H1 (cell line): ENCODE measurements around the gene RGS16. TPM values are rescaled to one million over a fixed set of nuclear protein-coding genes. Genes with fewer than 3 reads are reported as not detected.

ENCODE experiments used
- CTCF ChIA-PET: fragments of 300-600 bp; sonication (Branson Sonifier 250); formaldehyde crosslinking; loops from one replicate; lab custom pipeline; 2021; ENCODE audit not compliant: partially characterized antibody; lab: Charles Lee
- POLR2A ChIA-PET: fragments of 300-600 bp; sonication (Branson Sonifier 250); formaldehyde crosslinking; loops from one replicate; lab custom pipeline; 2021; ENCODE audit warnings: inconsistent platforms; ENCODE audit not compliant: partially characterized antibody; lab: Charles Lee
- DNase-seq, 2 experiments: peaks; one replicate each; pipeline versions ENCODE4 v3.0.0 to v3.0.0-alpha.2; 2010 to 2022; ENCODE audit warnings: low spot score in 2 of 2, low read depth in 1 of 2, mixed read lengths in 1 of 2
- FAIRE-seq: peaks from 2 replicates; lab custom pipeline; 2011; peaks lifted over from hg19 to GRCh38; lab: Jason Lieb, UNC
- H2AFZ ChIP-seq: 2 replicates; pipeline ENCODE4 v1.8.1; 2012; ENCODE audit warnings: low read length, inconsistent platforms
- H2AK5ac ChIP-seq: 2 replicates; pipeline ENCODE4 v1.6.1; 2013; ENCODE audit warnings: low read depth, low read length
- H2BK120ac ChIP-seq: replicated peaks from 2 replicates; pipeline ENCODE3; 2013; ENCODE audit warnings: low read depth, low read length, inconsistent platforms
- H2BK12ac ChIP-seq: 2 replicates; pipeline ENCODE4 v1.6.1; 2013; ENCODE audit warnings: low read depth, low read length
- H2BK15ac ChIP-seq: 2 replicates; pipeline ENCODE4 v1.6.1; 2013; ENCODE audit warnings: low read length
- H2BK20ac ChIP-seq: 2 replicates; pipeline ENCODE4 v1.6.1; 2013; ENCODE audit warnings: low read length
- H2BK5ac ChIP-seq: 2 replicates; pipeline ENCODE4 v1.6.1; 2013; ENCODE audit warnings: low read depth, low read length
- H3K14ac ChIP-seq: 2 replicates; pipeline ENCODE4 v1.6.1; 2013; ENCODE audit warnings: inconsistent platforms; ENCODE audit not compliant: insufficient read length
- H3K18ac ChIP-seq: 2 replicates; pipeline ENCODE4 v1.6.1; 2013; ENCODE audit warnings: low read length; ENCODE audit errors: extremely low read depth
- H3K23ac ChIP-seq: 2 replicates; pipeline ENCODE4 v1.6.1; 2013; ENCODE audit warnings: inconsistent platforms; ENCODE audit not compliant: insufficient read length
- H3K23me2 ChIP-seq: 2 replicates; pipeline ENCODE4 v1.6.1; 2013; ENCODE audit warnings: low read depth, low read length
- H3K27ac ChIP-seq: 2 replicates; pipeline ENCODE4 v1.6.1; 2011; ENCODE audit warnings: low read depth, low read length, inconsistent platforms
- H3K27me3 ChIP-seq, 4 experiments: replicated peaks in 1 of 4; 1 replicate in 1 of 4; 2 replicates in 3 of 4; pipeline versions ENCODE4 v1.6.1 to v1.8.1; 2011 to 2013; ENCODE audit warnings: low read length in 3 of 4, mild to moderate bottlenecking in 3 of 4, inconsistent platforms in 2 of 4, mixed read lengths in 2 of 4, moderate library complexity in 1 of 4; ENCODE audit not compliant: control insufficient read depth in 3 of 4, insufficient read depth in 3 of 4; ENCODE audit errors: extremely low read depth in 1 of 4
- H3K36me3 ChIP-seq, 4 experiments: 2 replicates each; pipeline versions ENCODE4 v1.6.1 to v1.8.1; 2011 to 2013; ENCODE audit warnings: mild to moderate bottlenecking in 4 of 4, low read length in 3 of 4, moderate library complexity in 2 of 4, control low read depth in 1 of 4, inconsistent platforms in 1 of 4; ENCODE audit not compliant: insufficient read depth in 4 of 4, control insufficient read depth in 2 of 4
- H3K4ac ChIP-seq: replicated peaks from 2 replicates; pipeline ENCODE3; 2013; ENCODE audit warnings: low read length, low read depth, mixed read lengths, inconsistent platforms; ENCODE audit not compliant: insufficient read length
- H3K4me1 ChIP-seq, 4 experiments: replicated peaks in 1 of 4; 1 replicate in 1 of 4; 2 replicates in 3 of 4; pipeline versions ENCODE4 v1.6.1 to v1.8.1; 2011 to 2013; ENCODE audit warnings: low read length in 3 of 4, inconsistent platforms in 2 of 4, mixed read lengths in 1 of 4; ENCODE audit not compliant: insufficient read depth in 4 of 4, control insufficient read depth in 3 of 4
- H3K4me2 ChIP-seq, 2 experiments: 2 replicates each; pipeline versions ENCODE4 v1.6.1 to v1.8.1; 2011 to 2013; ENCODE audit warnings: low read depth in 2 of 2, low read length in 2 of 2, control low read depth in 1 of 2, inconsistent platforms in 1 of 2, mild to moderate bottlenecking in 1 of 2; ENCODE audit not compliant: insufficient read depth in 1 of 2
- H3K4me3 ChIP-seq, 4 experiments: fragments of 200-600, 300-600 bp in 1 of 4; sonication (generic), shearing (Covaris generic), sonication (Bioruptor Twin) in 1 of 4; 2 replicates each; pipeline versions ENCODE4 v1.5.1 to v1.8.1; 2011 to 2016; ENCODE audit warnings: low read length in 4 of 4, low read depth in 3 of 4, control low read depth in 2 of 4, inconsistent platforms in 2 of 4, mild to moderate bottlenecking in 2 of 4, mixed read lengths in 1 of 4, moderate library complexity in 1 of 4; ENCODE audit not compliant: insufficient read depth in 2 of 4; ENCODE audit errors: extremely low read depth in 1 of 4
- H3K56ac ChIP-seq: replicated peaks from 2 replicates; pipeline ENCODE3; 2013; ENCODE audit warnings: low read depth, mild to moderate bottlenecking, mixed read lengths, low read length, inconsistent platforms; ENCODE audit not compliant: insufficient read length
- H3K79me1 ChIP-seq: 2 replicates; pipeline ENCODE4 v1.6.1; 2013; ENCODE audit warnings: low read depth, low read length, control low read depth
- H3K79me2 ChIP-seq, 2 experiments: 2 replicates each; pipeline versions ENCODE4 v1.6.1 to v1.8.1; 2012 to 2013; ENCODE audit warnings: low read length in 2 of 2, mild to moderate bottlenecking in 2 of 2, inconsistent platforms in 1 of 2; ENCODE audit not compliant: insufficient read depth in 2 of 2, control insufficient read depth in 1 of 2
- H3K9ac ChIP-seq, 4 experiments: replicated peaks in 1 of 4; 1 replicate in 1 of 4; 2 replicates in 3 of 4; pipeline versions ENCODE4 v1.6.1 to v1.8.1; 2011 to 2013; ENCODE audit warnings: low read depth in 3 of 4, low read length in 3 of 4, control low read depth in 2 of 4, mild to moderate bottlenecking in 2 of 4, moderate library complexity in 2 of 4, inconsistent platforms in 1 of 4; ENCODE audit errors: extremely low read depth in 1 of 4
- H3K9me3 ChIP-seq, 2 experiments: 2 replicates each; pipeline versions ENCODE4 v1.6.1 to v1.8.1; 2012 to 2013; ENCODE audit warnings: mild to moderate bottlenecking in 2 of 2, moderate library complexity in 2 of 2, control low read depth in 1 of 2, inconsistent platforms in 1 of 2, low read depth in 1 of 2, low read length in 1 of 2, mixed read lengths in 1 of 2; ENCODE audit not compliant: insufficient read depth in 2 of 2
- H4K20me1 ChIP-seq, 2 experiments: replicated peaks in 1 of 2; 2 replicates each; pipeline versions ENCODE3 to v1.8.1; 2011 to 2013; ENCODE audit warnings: inconsistent platforms in 2 of 2, low read length in 2 of 2, mild to moderate bottlenecking in 1 of 2; ENCODE audit not compliant: insufficient read depth in 2 of 2, control insufficient read depth in 1 of 2
- H4K5ac ChIP-seq: 2 replicates; pipeline ENCODE4 v1.6.1; 2013; ENCODE audit warnings: low read length, low read depth, mixed read lengths, inconsistent platforms; ENCODE audit not compliant: insufficient read length
- H4K8ac ChIP-seq: 2 replicates; pipeline ENCODE4 v1.8.0; 2013; ENCODE audit warnings: mild to moderate bottlenecking, moderate library complexity, low read length, inconsistent platforms; ENCODE audit not compliant: insufficient read depth; ENCODE audit errors: extremely low read depth
- H4K91ac ChIP-seq: replicated peaks from 2 replicates; pipeline ENCODE3; 2013; ENCODE audit warnings: low read length, mixed read lengths, inconsistent platforms; ENCODE audit not compliant: insufficient read length
- ATF3 ChIP-seq: IDR thresholded peaks from 2 replicates; pipeline ENCODE4 v1.6.1; 2011; ENCODE audit warnings: low read depth, mild to moderate bottlenecking, low read length; ENCODE audit not compliant: insufficient read depth
- BACH1 ChIP-seq: IDR thresholded peaks from 2 replicates; pipeline ENCODE4 v1.6.1; 2012; ENCODE audit warnings: low read length, improper control_type of control experiment
- CREB1 ChIP-seq: IDR thresholded peaks from 2 replicates; pipeline ENCODE4 v1.6.1; 2012; ENCODE audit warnings: inconsistent platforms
- EZH2 ChIP-seq: fragments of 200-600 bp; sonication (generic); IDR thresholded peaks from 2 replicates; pipeline ENCODE4 v1.7.1; 2012; ENCODE audit warnings: low read depth, mild to moderate bottlenecking, moderate library complexity, low read length, inconsistent platforms; ENCODE audit not compliant: severe bottlenecking
- GTF2F1 ChIP-seq: IDR thresholded peaks from 2 replicates; pipeline ENCODE4 v1.6.1; 2012; ENCODE audit warnings: low read depth, low read length, improper control_type of control experiment, borderline replicate concordance
- HDAC2 ChIP-seq, 2 experiments: fragments of 300-600 bp in 1 of 2; sonication (generic) in 1 of 2; IDR thresholded peaks; 2 replicates each; pipeline ENCODE4 v1.6.1; 2011 to 2012; ENCODE audit warnings: low read depth in 2 of 2, low read length in 2 of 2, mild to moderate bottlenecking in 2 of 2, moderate library complexity in 2 of 2, borderline replicate concordance in 1 of 2, inconsistent platforms in 1 of 2
- JUND ChIP-seq: IDR thresholded peaks from 2 replicates; pipeline ENCODE4 v1.6.1; 2011; ENCODE audit warnings: mild to moderate bottlenecking, improper control_type of control experiment, low read length
- NANOG ChIP-seq: IDR thresholded peaks from 2 replicates; pipeline ENCODE4 v1.6.1; 2011; ENCODE audit warnings: low read length, low read depth, mild to moderate bottlenecking, inconsistent platforms; ENCODE audit not compliant: insufficient read depth, poor library complexity, severe bottlenecking
- POU5F1 ChIP-seq: IDR thresholded peaks from 2 replicates; pipeline ENCODE4 v1.6.1; 2011; ENCODE audit warnings: low read depth, mild to moderate bottlenecking, low read length, moderate library complexity
- RFX5 ChIP-seq: IDR thresholded peaks from 2 replicates; pipeline ENCODE4 v1.6.1; 2011; ENCODE audit warnings: low read depth, low read length, improper control_type of control experiment, borderline replicate concordance
- SIX5 ChIP-seq: IDR thresholded peaks from 2 replicates; pipeline ENCODE4 v1.6.1; 2011; ENCODE audit warnings: mild to moderate bottlenecking, low read depth, low read length
- SP2 ChIP-seq: IDR thresholded peaks from 2 replicates; pipeline ENCODE4 v1.6.1; 2012; ENCODE audit warnings: mild to moderate bottlenecking, low read length, inconsistent platforms
- SRF ChIP-seq: IDR thresholded peaks from 2 replicates; pipeline ENCODE4 v1.6.1; 2011; ENCODE audit warnings: mild to moderate bottlenecking, low read depth, low read length, moderate library complexity
- SUZ12 ChIP-seq: fragments of 200-600 bp; sonication (generic); IDR thresholded peaks from 2 replicates; pipeline ENCODE4 v1.6.1; 2012; ENCODE audit warnings: mild to moderate bottlenecking, inconsistent platforms, low read length, moderate library complexity, mixed read lengths
- WGBS, 2 experiments: shearing (Covaris generic) in 1 of 2; methylation state at CpG; one replicate each; pipeline versions ENCODE4 v1.1.6 to v1.1.7; 2013 to 2015; ENCODE audit warnings: low lambda C conversion rate in 2 of 2, mixed read lengths in 2 of 2, inconsistent platforms in 1 of 2, low coverage in 1 of 2, missing lambda C conversion rate in 1 of 2; ENCODE audit not compliant: insufficient replicate concordance in 2 of 2, insufficient coverage in 1 of 2, insufficient read length in 1 of 2; ENCODE audit errors: extremely low coverage in 1 of 2, missing lambda C conversion rate in 1 of 2; 5-methylcytosine and 5-hydroxymethylcytosine counted together
- polyA plus RNA-seq, 7 experiments: library from polyadenylated mRNA; depleted of rRNA in 3 of 7; stranded (reverse) in 5 of 7; unstranded in 2 of 7; fragments of >200 nt in 5 of 7; fragments of 200-250 nt in 2 of 7; gene quantifications; 1 replicate in 5 of 7; 2 replicates in 1 of 7; 4 replicates in 1 of 7; pipeline versions ENCODE4 v1.2.1 to v1.2.3, GENCODE V29; 2011 to 2013; ENCODE audit warnings: missing spikeins in 2 of 7, mixed read lengths in 2 of 7
- total RNA-seq: library from RNA; stranded (reverse); fragmentation: NEBNext Ultra II Directional; extraction: Animal tissue kit (Norgen Biotek cat#: 25700); gene quantifications from 2 replicates; pipeline ENCODE4 v1.2.1, GENCODE V29; 2021

Gene RGS16
- total and polyA plus RNA-seq, 2 of the 8 experiments (the other 6 are each of a cell fraction or from before 2014, with no cell fraction given): 5.7 to 9.8 TPM

- no peak overlapping the region for H3K4me2 ChIP-seq
- no peak overlapping the region for H2BK12ac ChIP-seq
- H3K56ac ChIP-seq: no peak overlapping the region
- no peak overlapping the region for H4K8ac ChIP-seq
- H2AFZ ChIP-seq: peak overlapping the region; percentile 23; the same call in 1 of the 2 replicates
- H3K9ac ChIP-seq: no peak overlapping the region
- H3K14ac ChIP-seq: no peak overlapping the region
- FAIRE-seq (no peak), DNase-seq (no peak)
- no peak overlapping the region for H3K23ac ChIP-seq
- no peaks in the 10 kb centered on the region; the same call in 1 of the 2 replicates for H3K23me2 ChIP-seq
- no peak overlapping the region for H2BK15ac ChIP-seq
- H3K27me3 ChIP-seq: no peaks in the 10 kb centered on the region; a peak in 1 of 7 replicates
- H2BK20ac ChIP-seq: no peak overlapping the region
- peaks cover 1 to 9% (median 6%) of the 10 kb centered on the region in 4 experiments; a peak in 5 of 7 replicates for H3K4me1 ChIP-seq
- H4K91ac ChIP-seq: no peak overlapping the region
- ChIA-PET POLR2A (interaction anchor here (0.7 to 15.8 kb wide), 4 partner anchors 21 to 33 kb away, joined by 3 to 107 read pairs (median 6); partner anchors contain the start of gene RGS16), CTCF (interaction anchor here (0.5 to 1.9 kb wide), 7 partner anchors 9 to 86 kb away, joined by 3 to 8 read pairs (median 4); no protein-coding TSS in a partner anchor)
- H3K27ac ChIP-seq: no peak overlapping the region
- H2AK5ac ChIP-seq: no peak overlapping the region
- H4K5ac ChIP-seq: no peak overlapping the region
- no peaks in the 10 kb centered on the region for H3K79me1 ChIP-seq
- no peak overlapping the region for H3K18ac ChIP-seq
- no peak overlapping the region for H2BK5ac ChIP-seq
- H4K20me1 ChIP-seq: no peaks in the 10 kb centered on the region
- no peaks in the 10 kb centered on the region for H3K36me3 ChIP-seq
- no peak overlapping the region for H3K4me3 ChIP-seq
- no peak overlapping the region for H2BK120ac ChIP-seq
- no peaks in the 10 kb centered on the region for H3K79me2 ChIP-seq
- no peaks in the 10 kb centered on the region for H3K9me3 ChIP-seq
- H3K4ac ChIP-seq: no peak overlapping the region
- 90% methylated on average over 2 of the region's 2 CpGs; no CpG with 5 or more reads in 1 of the 2 experiments for WGBS, 2 experiments
- no peak for TF ChIP-seq SIX5
- TF ChIP-seq RFX5: no peak
- TF ChIP-seq ATF3: no peak
- TF ChIP-seq EZH2: no peak
- TF ChIP-seq NANOG: no peak
- TF ChIP-seq SRF: no peak
- TF ChIP-seq CREB1: no peak
- TF ChIP-seq HDAC2 (IDR thresholded peaks at IDR 0.05; ENCODE audit: borderline replicate concordance in 1 of 2, low read depth in 2 of 2, low read length in 2 of 2): no peak
- no peak for TF ChIP-seq JUND
- no peak for TF ChIP-seq SP2
- TF ChIP-seq SUZ12: no peak
- no peak for TF ChIP-seq BACH1
- TF ChIP-seq GTF2F1: no peak
- TF ChIP-seq POU5F1: no peak
These were observed 31.7 kb upstream of the RGS16 start for GRCh38 chr1:182635871-182636270.
